HG03378 (cell line): Measurements from ENCODE around the gene VPS41.

Experiments used
- ATAC-seq: cut with Tn5 transposase; IDR thresholded peaks from one replicate; pipeline ENCODE4 v1.9.1; 2021; ENCODE audit warnings: mild to moderate bottlenecking, moderate library complexity; ENCODE audit not compliant: unreplicated experiment

Gene VPS41

GRCh38 chr7:38677981-38678697 lies 230.9 kb downstream of the VPS41 start:
- ATAC-seq = no peak

- ATAC-seq = no peak
Observed at GRCh38 chr7:38675494-38676106, 233.4 kb downstream of the VPS41 start.

GRCh38 chr7:38674513-38674912 lies 234.5 kb downstream of the VPS41 start:
- no peak for ATAC-seq

GRCh38 chr7:38673795-38674194 lies 235.2 kb downstream of the VPS41 start:
- no peak for ATAC-seq
